SK-N-SH treated with all-trans-retinoic acid at 6 μM for 48 hours (cell line): ENCODE measurements around the gene CDH4.

Source experiments
- ATAC-seq: fragments of 200-7000 bp; cut with Tn5 transposase; 3 replicates; pipeline ENCODE4 v1.9.1; 2020; ENCODE audit warnings: mild to moderate bottlenecking, moderate library complexity
- ARNTL ChIP-seq: fragments of 450-650 bp; formaldehyde crosslinking; IDR thresholded peaks from 2 replicates; pipeline ENCODE4 v1.5.0; 2020; ENCODE audit warnings: low read depth, mild to moderate bottlenecking, moderate library complexity, borderline replicate concordance
- CREB5 ChIP-seq: fragments of 250-450 bp; sonication (Bioruptor Pico); IDR thresholded peaks from 2 replicates; pipeline ENCODE4 v1.5.1; 2020; ENCODE audit warnings: low read depth, mild to moderate bottlenecking, moderate library complexity
- CSDC2 ChIP-seq: fragments of 250-450 bp; sonication (Bioruptor Pico); IDR thresholded peaks from 2 replicates; pipeline ENCODE4 v1.5.0; 2020; ENCODE audit warnings: mild to moderate bottlenecking, moderate library complexity
- CSRNP3 ChIP-seq: fragments of 250-450 bp; sonication (Bioruptor Pico); IDR thresholded peaks from 2 replicates; pipeline ENCODE4 v1.5.1; 2021; ENCODE audit warnings: mild to moderate bottlenecking, moderate library complexity
- ESRRG ChIP-seq: fragments of 250-450 bp; sonication (Bioruptor Pico); IDR thresholded peaks from 2 replicates; pipeline ENCODE4 v1.6.1; 2021; ENCODE audit warnings: mild to moderate bottlenecking
- GLIS3 ChIP-seq: fragments of 250-450 bp; sonication (Bioruptor Pico); IDR thresholded peaks from 2 replicates; pipeline ENCODE4 v1.5.0; 2020; ENCODE audit warnings: mild to moderate bottlenecking, moderate library complexity
- ISL1 ChIP-seq: fragments of 250-450 bp; sonication (Bioruptor Pico); IDR thresholded peaks from 2 replicates; pipeline ENCODE4 v2.1.2; 2022; ENCODE audit warnings: mild to moderate bottlenecking, moderate library complexity
- OSR1 ChIP-seq: fragments of 250-450 bp; sonication (Bioruptor Pico); IDR thresholded peaks from 2 replicates; pipeline ENCODE4 v1.8.0; 2022; ENCODE audit warnings: moderate library complexity, mild to moderate bottlenecking, inconsistent platforms
- PATZ1 ChIP-seq: fragments of 250-450 bp; sonication (Bioruptor Pico); IDR thresholded peaks from 2 replicates; pipeline ENCODE4 v1.8.0; 2020; ENCODE audit warnings: mild to moderate bottlenecking, moderate library complexity, borderline replicate concordance
- POU6F1 ChIP-seq: fragments of 250-450 bp; sonication (Bioruptor Pico); IDR thresholded peaks from 2 replicates; pipeline ENCODE4 v1.8.0; 2021; ENCODE audit warnings: low read depth, mild to moderate bottlenecking, moderate library complexity, borderline replicate concordance
- PPARA ChIP-seq: fragments of 250-450 bp; sonication (Bioruptor Pico); IDR thresholded peaks from 2 replicates; pipeline ENCODE4 v1.5.0; 2020; ENCODE audit warnings: mild to moderate bottlenecking, borderline replicate concordance
- RARB ChIP-seq: fragments of 250-450 bp; sonication (Bioruptor Pico); IDR thresholded peaks from 2 replicates; pipeline ENCODE4 v1.8.0; 2021; ENCODE audit warnings: mild to moderate bottlenecking, moderate library complexity
- SNAI2 ChIP-seq: fragments of 250-450 bp; sonication (Bioruptor Pico); IDR thresholded peaks from 2 replicates; pipeline ENCODE4 v1.5.0; 2020; ENCODE audit warnings: mild to moderate bottlenecking, moderate library complexity
- TCF4 ChIP-seq: fragments of 250-450 bp; sonication (Bioruptor Pico); IDR thresholded peaks from 2 replicates; pipeline ENCODE4 v1.8.0; 2021; ENCODE audit warnings: mild to moderate bottlenecking, moderate library complexity, borderline replicate concordance
- TOX ChIP-seq: fragments of 250-450 bp; sonication (Bioruptor Pico); IDR thresholded peaks from 2 replicates; pipeline ENCODE4 v1.8.0; 2021; ENCODE audit warnings: mild to moderate bottlenecking, moderate library complexity, borderline replicate concordance
- TSHZ2 ChIP-seq: fragments of 250-450 bp; sonication (Bioruptor Pico); IDR thresholded peaks from 2 replicates; pipeline ENCODE4 v1.5.0; 2020; ENCODE audit warnings: mild to moderate bottlenecking, moderate library complexity
- ZC3H10 ChIP-seq: fragments of 250-450 bp; sonication (Bioruptor Pico); IDR thresholded peaks from 2 replicates; pipeline ENCODE4 v1.5.1; 2021; ENCODE audit warnings: mild to moderate bottlenecking, moderate library complexity
- ZFP3 ChIP-seq: fragments of 250-450 bp; sonication (Bioruptor Pico); IDR thresholded peaks from 2 replicates; pipeline ENCODE4 v1.5.0; 2020; ENCODE audit warnings: mild to moderate bottlenecking, moderate library complexity
- ZFP30 ChIP-seq: fragments of 450-650 bp; formaldehyde crosslinking; IDR thresholded peaks from 2 replicates; pipeline ENCODE4 v1.5.0; 2022; ENCODE audit warnings: mild to moderate bottlenecking, moderate library complexity
- ZNF565 ChIP-seq: fragments of 450-650 bp; formaldehyde crosslinking; conservative IDR thresholded peaks from 2 replicates; pipeline ENCODE4 v1.5.0; 2020; ENCODE audit warnings: low read depth, mild to moderate bottlenecking, moderate library complexity
- ZNF70 ChIP-seq: fragments of 450-650 bp; formaldehyde crosslinking; IDR thresholded peaks from 2 replicates; pipeline ENCODE4 v1.5.0; 2020; ENCODE audit warnings: mild to moderate bottlenecking, moderate library complexity
- ZNF8 ChIP-seq: fragments of 450-650 bp; formaldehyde crosslinking; IDR thresholded peaks from 2 replicates; pipeline ENCODE4 v1.5.0; 2020; ENCODE audit warnings: mild to moderate bottlenecking, moderate library complexity

Gene CDH4

GRCh38 chr20:61902221-61902869, 650.3 kb downstream of the CDH4 start:
- ATAC-seq, result no peak

GRCh38 chr20:61903575-61904340, 651.7 kb downstream of the CDH4 start:
- no peak for ATAC-seq
- TF ChIP-seq ZFP3 (CRISPR knock-in tag), result no peak
- TF ChIP-seq CSDC2 (CRISPR knock-in tag), result no peak
- TF ChIP-seq ZNF8 (CRISPR knock-in tag), result no peak
- TF ChIP-seq TOX, result no peak
- TF ChIP-seq ZNF70 (CRISPR knock-in tag), result no peak
- TF ChIP-seq OSR1 (CRISPR knock-in tag), result no peak
- no peak for TF ChIP-seq CSRNP3
- no peak for TF ChIP-seq CREB5 (CRISPR knock-in tag)
- no peak for TF ChIP-seq ARNTL (CRISPR knock-in tag)

More at GRCh38 chr20:61902221-61902869, 650.3 kb downstream of the CDH4 start:
- TF ChIP-seq CREB5 (CRISPR knock-in tag) (no peak), POU6F1 (CRISPR knock-in tag) (no peak), ESRRG (no peak), ZNF565 (CRISPR knock-in tag) (no peak), ZNF70 (CRISPR knock-in tag) (no peak), OSR1 (CRISPR knock-in tag) (no peak), RARB (CRISPR knock-in tag) (no peak), TSHZ2 (CRISPR knock-in tag) (no peak), GLIS3 (CRISPR knock-in tag) (no peak), SNAI2 (CRISPR knock-in tag) (no peak), CSRNP3 (no peak), TOX (no peak), ZFP3 (CRISPR knock-in tag) (no peak), CSDC2 (CRISPR knock-in tag) (no peak), TCF4 (CRISPR knock-in tag) (no peak), ISL1 (no peak)
- TF ChIP-seq, all 23 proteins: peak for 0

GRCh38 chr20:61904456-61904855, 652.4 kb downstream of the CDH4 start:
- ATAC-seq, result no peak
- no peak for TF ChIP-seq GLIS3 (CRISPR knock-in tag)
- TF ChIP-seq PPARA (CRISPR knock-in tag), result no peak
- TF ChIP-seq RARB (CRISPR knock-in tag), result no peak
- TF ChIP-seq ARNTL (CRISPR knock-in tag), result no peak
- TF ChIP-seq OSR1 (CRISPR knock-in tag), result no peak
- no peak for TF ChIP-seq ZC3H10 (CRISPR knock-in tag)
- no peak for TF ChIP-seq POU6F1 (CRISPR knock-in tag)
- no peak for TF ChIP-seq PATZ1 (CRISPR knock-in tag)
- TF ChIP-seq ISL1, result no peak
- TF ChIP-seq ZFP30 (CRISPR knock-in tag), result no peak
- TF ChIP-seq CSDC2 (CRISPR knock-in tag), result no peak
